Sigmoid colon (tissue), 7 donors: Measurements from ENCODE around the gene CBLL1. TPM values are rescaled to one million over a fixed set of nuclear protein-coding genes. Genes with fewer than 3 reads are reported as not detected.

Experiments used
- DNase-seq: peaks from one replicate; pipeline ENCODE4 v3.0.0-alpha.2; 2019
- H3K27ac ChIP-seq, 4 donors: fragments of 200-600 bp; sonication (generic); one replicate each; pipeline ENCODE4 v1.5.1; 2016 to 2019; ENCODE audit warnings: mild to moderate bottlenecking in 1 of 4
- H3K27me3 ChIP-seq, 3 donors: fragments of 200-600 bp; sonication (generic); one replicate each; pipeline ENCODE4 v1.5.1; 2019; ENCODE audit warnings: mild to moderate bottlenecking in 1 of 3
- H3K36me3 ChIP-seq, 4 donors: fragments of 200-600 bp; sonication (generic); one replicate each; pipeline ENCODE4 v1.5.1; 2016 to 2019
- H3K4me1 ChIP-seq, 4 donors: fragments of 200-600 bp; sonication (generic); one replicate each; pipeline ENCODE4 v1.5.1; 2017 to 2019
- H3K4me3 ChIP-seq, 4 donors: fragments of 200-600 bp; sonication (generic); one replicate each; pipeline ENCODE4 v1.5.1; 2017 to 2019; ENCODE audit warnings: mild to moderate bottlenecking in 2 of 4, moderate library complexity in 1 of 4
- H3K9me3 ChIP-seq, 4 donors: fragments of 200-600 bp in 3 of 4; sonication (generic) in 3 of 4; one replicate each; pipeline versions ENCODE4 v1.5.1 to v1.6.1; 2013 to 2019
- CTCF ChIP-seq, 4 experiments: fragments of 450-650 bp in 3 of 4; fragments of 200-600 bp in 1 of 4; IDR thresholded peaks; one replicate each; pipeline ENCODE4 v1.5.1; 2016 to 2019; ENCODE audit warnings: antibody characterized with exemption in 4 of 4, mild to moderate bottlenecking in 3 of 4, moderate library complexity in 2 of 4
- EP300 ChIP-seq, 4 donors: sonication (generic); formaldehyde crosslinking; IDR thresholded peaks; one replicate each; pipeline ENCODE4 v1.6.1; 2017; ENCODE audit warnings: antibody characterized with exemption in 4 of 4
- POLR2A ChIP-seq, 2 donors: fragments of 450-650 bp; IDR thresholded peaks; one replicate each; pipeline ENCODE4 v1.6.1; 2016; ENCODE audit warnings: antibody characterized with exemption in 2 of 2, mild to moderate bottlenecking in 2 of 2, moderate library complexity in 2 of 2
- POLR2AphosphoS5 ChIP-seq, 4 donors: sonication (generic); formaldehyde crosslinking; IDR thresholded peaks; one replicate each; pipeline ENCODE4 v1.6.1; 2017; ENCODE audit warnings: antibody characterized with exemption in 4 of 4
- WGBS, 2 donors: extraction: QIAGEN DNeasy Blood & Tissue Kit; methylation state at CpG; one replicate each; pipeline ENCODE4 v1.1.7; 2013; 5-methylcytosine and 5-hydroxymethylcytosine counted together
- intact Hi-C: fragments of 100-400 bp; cut with DNase I; formaldehyde crosslinking; loops from one replicate; pipeline ENCODE4 v1.15.1; 2023
- polyA plus RNA-seq, 3 donors: library from polyadenylated mRNA; stranded (reverse); fragments of 200-250 nt; gene quantifications; one replicate each; pipeline ENCODE4 v1.2.3, GENCODE V29; 2013
- total RNA-seq, 4 donors: library from RNA; depleted of rRNA; stranded (reverse); fragments of >200 nt; gene quantifications; one replicate each; pipeline ENCODE4 v1.1.0, GENCODE V29; 2016
- donor health status: healthy with polysubstance abuse.
- donor health status: Bipolar disorder and iron deficiency.
- donor health status: healthy.

The CBLL1 gene
- total and polyA plus RNA-seq, 7 donors = 6.7 to 47.4 (median 25.2) TPM

- peak overlapping the region; percentile 76 to 87 (median 82) for H3K27ac ChIP-seq
- WGBS, 2 donors = 21 to 71% methylated on average over 2 of the region's 2 CpGs
- intact Hi-C loops = no loop called here
- no peak for DNase-seq
- no peaks in the 10 kb centered on the region for H3K27me3 ChIP-seq
- peaks cover 0 to 84% (median 62%) of the 10 kb centered on the region in 4 donors for H3K4me1 ChIP-seq
- no peak for TF ChIP-seq EP300 (IDR thresholded peaks at IDR 0.05)
- no peak for TF ChIP-seq POLR2A (IDR thresholded peaks at IDR 0.05)
- TF ChIP-seq CTCF (IDR thresholded peaks at IDR 0.05) = no peak
- no peak for TF ChIP-seq POLR2AphosphoS5 (IDR thresholded peaks at IDR 0.05)
- H3K4me3 ChIP-seq = peak overlapping the region in 1 of 4 donors; percentile 15
- no peaks in the 10 kb centered on the region for H3K36me3 ChIP-seq
- H3K9me3 ChIP-seq = no peaks in the 10 kb centered on the region
Observed at GRCh38 chr7:107785170-107785569, 41.2 kb downstream of the CBLL1 start.

GRCh38 chr7:107785926-107786325, 42.0 kb downstream of the CBLL1 start:
- Histone ChIP-seq H3K27me3 (no peaks in the 10 kb centered on the region), H3K4me1 (peaks cover 0 to 77% (median 57%) of the 10 kb centered on the region in 4 donors), H3K27ac (peak overlapping the region; percentile 76 to 87 (median 82)), H3K4me3 (peak overlapping the region in 2 of 4 donors; percentile 2 to 15), H3K36me3 (no peaks in the 10 kb centered on the region), H3K9me3 (no peaks in the 10 kb centered on the region)
- 10 to 34% methylated on average over 2 of the region's 2 CpGs for WGBS, 2 donors
- intact Hi-C loops = no loop called here
- peak; percentile 86 for DNase-seq
- TF ChIP-seq POLR2A (IDR thresholded peaks at IDR 0.05) = no peak
- TF ChIP-seq POLR2AphosphoS5 (IDR thresholded peaks at IDR 0.05) = peak; percentile 94 to 97 (median 96)
- TF ChIP-seq CTCF (IDR thresholded peaks at IDR 0.05) = no peak
- TF ChIP-seq EP300 (IDR thresholded peaks at IDR 0.05) = peak; percentile 89 to 99 (median 97)

- Histone ChIP-seq H3K27ac (peak overlapping the region in 3 of 4 donors; percentile 76 to 87 (median 83)), H3K36me3 (no peaks in the 10 kb centered on the region), H3K4me3 (no peak overlapping the region), H3K9me3 (no peaks in the 10 kb centered on the region), H3K27me3 (no peaks in the 10 kb centered on the region), H3K4me1 (peaks cover 0 to 58% (median 48%) of the 10 kb centered on the region in 4 donors)
- intact Hi-C loops = no loop called here
- TF ChIP-seq POLR2A (IDR thresholded peaks at IDR 0.05) (no peak), EP300 (IDR thresholded peaks at IDR 0.05) (no peak), CTCF (IDR thresholded peaks at IDR 0.05) (no peak), POLR2AphosphoS5 (IDR thresholded peaks at IDR 0.05) (no peak)
- DNase-seq = no peak
- WGBS, 2 donors = 85 to 93% methylated on average over 1 of the region's 1 CpG
Observed at GRCh38 chr7:107788216-107788615, 44.3 kb downstream of the CBLL1 start.

- Histone ChIP-seq H3K4me3 (no peak overlapping the region), H3K4me1 (peaks cover 0 to 54% (median 44%) of the 10 kb centered on the region in 4 donors), H3K9me3 (no peaks in the 10 kb centered on the region), H3K27me3 (no peaks in the 10 kb centered on the region), H3K27ac (peak overlapping the region in 3 of 4 donors; percentile 76 to 87 (median 83)), H3K36me3 (no peaks in the 10 kb centered on the region)
- intact Hi-C loops = no loop called here
- 86 to 93% methylated on average over 3 of the region's 3 CpGs for WGBS, 2 donors
- TF ChIP-seq POLR2A (IDR thresholded peaks at IDR 0.05) = no peak
- no peak for TF ChIP-seq CTCF (IDR thresholded peaks at IDR 0.05)
- TF ChIP-seq EP300 (IDR thresholded peaks at IDR 0.05) = no peak
- TF ChIP-seq POLR2AphosphoS5 (IDR thresholded peaks at IDR 0.05) = no peak
- DNase-seq = no peak
Observed at GRCh38 chr7:107788662-107789061, 44.7 kb downstream of the CBLL1 start.

- WGBS, 2 donors = 93 to 95% methylated on average over 6 of the region's 6 CpGs
- no peak overlapping the region for H3K4me3 ChIP-seq
- intact Hi-C loops = no loop called here
- peaks cover 0 to 51% (median 41%) of the 10 kb centered on the region in 4 donors for H3K4me1 ChIP-seq
- H3K27me3 ChIP-seq = no peaks in the 10 kb centered on the region
- DNase-seq = no peak
- no peak overlapping the region for H3K27ac ChIP-seq
- H3K36me3 ChIP-seq = no peaks in the 10 kb centered on the region
- no peak for TF ChIP-seq EP300 (IDR thresholded peaks at IDR 0.05)
- no peak for TF ChIP-seq POLR2A (IDR thresholded peaks at IDR 0.05)
- TF ChIP-seq POLR2AphosphoS5 (IDR thresholded peaks at IDR 0.05) = no peak
- no peak for TF ChIP-seq CTCF (IDR thresholded peaks at IDR 0.05)
- no peaks in the 10 kb centered on the region for H3K9me3 ChIP-seq
Observed at GRCh38 chr7:107789647-107790046, 45.7 kb downstream of the CBLL1 start.
